ENCODE data around the gene PTPN13. TPM values are rescaled to one million over a fixed set of nuclear protein-coding genes. Genes with fewer than 3 reads are reported as not detected.

The PTPN13 gene
- total RNA-seq, 2 experiments from 2014 or later = 3.9 to 4.1 TPM

GRCh38 chr4:86834901-86835300 is 240.8 kb downstream of the PTPN13 start:
- CTCF ChIA-PET = no interaction called here
- no peak overlapping the region for H3K4me3 ChIP-seq (ENCODE audit: low read length)
- no peak for TF ChIP-seq CTCF (IDR thresholded peaks at IDR 0.05)
- H3K4me3 Mint-ChIP-seq = no peak overlapping the region
- H3K36me3 Mint-ChIP-seq (ENCODE audit: low read depth) = no peaks in the 10 kb centered on the region
- H3K27me3 Mint-ChIP-seq = no peaks in the 10 kb centered on the region
- H3K9me3 Mint-ChIP-seq = no peaks in the 10 kb centered on the region
- no peaks in the 10 kb centered on the region for H3K9me3 ChIP-seq (ENCODE audit: control insufficient read depth in 1 of 2, insufficient read depth in 1 of 2, low read length in 2 of 2)
- no peak overlapping the region for H3K27ac ChIP-seq (ENCODE audit: low read depth in 1 of 2, low read length in 2 of 2)
- no peaks in the 10 kb centered on the region for H3K4me1 ChIP-seq (ENCODE audit: insufficient read depth, low read length)
- intact Hi-C loops (cut with DNase I, micrococcal nuclease) = no loop called here
- no peaks in the 10 kb centered on the region for H3K36me3 ChIP-seq (ENCODE audit: insufficient read depth, low read length)
- no peaks in the 10 kb centered on the region for H3K27me3 ChIP-seq (ENCODE audit: control insufficient read depth in 1 of 2, insufficient read depth in 2 of 2, low read length in 2 of 2)
- no peak for ATAC-seq (ENCODE audit: poor library complexity)
- H3K4me1 Mint-ChIP-seq (ENCODE audit: low read depth) = no peaks in the 10 kb centered on the region
- POLR2A ChIA-PET = no interaction called here
- DNase-seq = no peak
- no peak overlapping the region for H3K27ac Mint-ChIP-seq

- no peak overlapping the region for H3K27ac Mint-ChIP-seq
- POLR2A ChIA-PET = no interaction called here
Measured at GRCh38 chr4:86835677-86836076, 241.6 kb downstream of the PTPN13 start.

GRCh38 chr4:86837691-86838503 is 243.8 kb downstream of the PTPN13 start:
- no peaks in the 10 kb centered on the region for H3K4me1 Mint-ChIP-seq (ENCODE audit: low read depth)
- intact Hi-C loops (cut with DNase I, micrococcal nuclease) = no loop called here
- no peak overlapping the region for H3K4me3 Mint-ChIP-seq
- ATAC-seq (ENCODE audit: poor library complexity) (no peak), DNase-seq (no peak)
- Histone ChIP-seq H3K9me3 (ENCODE audit: control insufficient read depth in 1 of 2, insufficient read depth in 1 of 2, low read length in 2 of 2) (no peaks in the 10 kb centered on the region), H3K27me3 (ENCODE audit: control insufficient read depth in 1 of 2, insufficient read depth in 2 of 2, low read length in 2 of 2) (no peaks in the 10 kb centered on the region), H3K4me3 (ENCODE audit: low read length) (no peak overlapping the region), H3K27ac (ENCODE audit: low read depth in 1 of 2, low read length in 2 of 2) (no peak overlapping the region), H3K4me1 (ENCODE audit: insufficient read depth, low read length) (no peaks in the 10 kb centered on the region), H3K36me3 (ENCODE audit: insufficient read depth, low read length) (no peaks in the 10 kb centered on the region)
- no peaks in the 10 kb centered on the region for H3K27me3 Mint-ChIP-seq
- no peaks in the 10 kb centered on the region for H3K9me3 Mint-ChIP-seq
- H3K27ac Mint-ChIP-seq = no peak overlapping the region
- ChIA-PET POLR2A (no interaction called here), CTCF (no interaction called here)
- TF ChIP-seq CTCF (IDR thresholded peaks at IDR 0.05) = no peak
- no peaks in the 10 kb centered on the region for H3K36me3 Mint-ChIP-seq (ENCODE audit: low read depth)

More at GRCh38 chr4:86835677-86836076, 241.6 kb downstream of the PTPN13 start:
- H3K27ac ChIP-seq (ENCODE audit: low read depth in 1 of 2, low read length in 2 of 2) = no peak overlapping the region
- H3K36me3 ChIP-seq (ENCODE audit: insufficient read depth, low read length) = no peaks in the 10 kb centered on the region
- DNase-seq (no peak), ATAC-seq (ENCODE audit: poor library complexity) (no peak)
- CTCF ChIA-PET = no interaction called here
- H3K4me1 Mint-ChIP-seq (ENCODE audit: low read depth) = no peaks in the 10 kb centered on the region
- H3K27me3 ChIP-seq (ENCODE audit: control insufficient read depth in 1 of 2, insufficient read depth in 2 of 2, low read length in 2 of 2) = no peaks in the 10 kb centered on the region
- no peaks in the 10 kb centered on the region for H3K9me3 ChIP-seq (ENCODE audit: control insufficient read depth in 1 of 2, insufficient read depth in 1 of 2, low read length in 2 of 2)
- no peaks in the 10 kb centered on the region for H3K4me1 ChIP-seq (ENCODE audit: insufficient read depth, low read length)
- H3K9me3 Mint-ChIP-seq = no peaks in the 10 kb centered on the region
- H3K4me3 Mint-ChIP-seq = no peak overlapping the region
- intact Hi-C loops (cut with DNase I, micrococcal nuclease) = no loop called here
- no peaks in the 10 kb centered on the region for H3K36me3 Mint-ChIP-seq (ENCODE audit: low read depth)
- H3K27me3 Mint-ChIP-seq = no peaks in the 10 kb centered on the region
- H3K4me3 ChIP-seq (ENCODE audit: low read length) = no peak overlapping the region
- TF ChIP-seq CTCF (IDR thresholded peaks at IDR 0.05) = no peak

All from CD4-positive, alpha-beta T cell (primary cell).